ENCODE results near the gene TBCK.

DNA sequence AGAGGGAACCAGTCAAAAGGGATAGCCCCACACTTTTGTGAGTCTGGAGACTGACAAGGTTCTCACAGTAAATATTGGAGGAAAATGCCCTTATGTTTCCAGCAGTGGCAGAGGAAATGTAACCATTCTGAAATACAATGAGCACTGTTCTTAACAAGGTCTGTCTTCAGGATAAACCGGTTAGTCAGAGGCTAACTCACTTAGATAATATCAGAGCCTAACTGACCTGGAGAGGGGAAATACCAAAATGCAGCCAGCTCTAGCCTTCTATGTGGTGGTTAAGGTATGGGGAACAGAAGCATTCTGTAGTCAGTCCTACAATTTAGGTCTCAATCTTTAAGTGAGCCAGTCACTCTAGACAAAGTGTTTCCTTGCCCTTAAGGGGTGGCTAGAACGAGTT lies 70.8 kb downstream of the TBCK start:
- TF ChIP-seq, protein P1, sequence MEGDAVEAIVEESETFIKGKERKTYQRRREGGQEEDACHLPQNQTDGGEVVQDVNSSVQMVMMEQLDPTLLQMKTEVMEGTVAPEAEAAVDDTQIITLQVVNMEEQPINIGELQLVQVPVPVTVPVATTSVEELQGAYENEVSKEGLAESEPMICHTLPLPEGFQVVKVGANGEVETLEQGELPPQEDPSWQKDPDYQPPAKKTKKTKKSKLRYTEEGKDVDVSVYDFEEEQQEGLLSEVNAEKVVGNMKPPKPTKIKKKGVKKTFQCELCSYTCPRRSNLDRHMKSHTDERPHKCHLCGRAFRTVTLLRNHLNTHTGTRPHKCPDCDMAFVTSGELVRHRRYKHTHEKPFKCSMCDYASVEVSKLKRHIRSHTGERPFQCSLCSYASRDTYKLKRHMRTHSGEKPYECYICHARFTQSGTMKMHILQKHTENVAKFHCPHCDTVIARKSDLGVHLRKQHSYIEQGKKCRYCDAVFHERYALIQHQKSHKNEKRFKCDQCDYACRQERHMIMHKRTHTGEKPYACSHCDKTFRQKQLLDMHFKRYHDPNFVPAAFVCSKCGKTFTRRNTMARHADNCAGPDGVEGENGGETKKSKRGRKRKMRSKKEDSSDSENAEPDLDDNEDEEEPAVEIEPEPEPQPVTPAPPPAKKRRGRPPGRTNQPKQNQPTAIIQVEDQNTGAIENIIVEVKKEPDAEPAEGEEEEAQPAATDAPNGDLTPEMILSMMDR (conservative IDR thresholded peaks at IDR 0.05; ENCODE audit: low read length): no peak
- no peak for TF ChIP-seq EZH2phosphoT487 (IDR thresholded peaks at IDR 0.05; ENCODE audit: borderline replicate concordance)

Measured in Loucy (cell line).